ENCODE results near the gene SMCO2. TPM values are rescaled to one million over a fixed set of nuclear protein-coding genes. Genes with fewer than 3 reads are reported as not detected.

Gene SMCO2
- total and polyA plus RNA-seq, 2 of the 4 experiments (the other 2 are of a cell fraction), result 0.19 TPM; not detected in 1

- no peak for TF ChIP-seq CTCF (conservative IDR thresholded peaks at IDR 0.05; ENCODE audit: low read depth, low read length)
- TF ChIP-seq SMC3 (IDR thresholded peaks at IDR 0.05; ENCODE audit: low read depth, low read length), result no peak
- TF ChIP-seq USF2 (IDR thresholded peaks at IDR 0.05; ENCODE audit: low read depth, low read length), result no peak
- no peak for TF ChIP-seq RCOR1 (IDR thresholded peaks at IDR 0.05; ENCODE audit: insufficient replicate concordance, low read length)
- no peak for TF ChIP-seq MAFK (IDR thresholded peaks at IDR 0.05; ENCODE audit: low read depth, low read length)
- TF ChIP-seq POLR2A (IDR thresholded peaks at IDR 0.05; ENCODE audit: low read depth, low read length), result no peak
- TF ChIP-seq NFE2L2 (IDR thresholded peaks at IDR 0.05; ENCODE audit: low read depth, low read length), result no peak
- TF ChIP-seq CHD1 (IDR thresholded peaks at IDR 0.05; ENCODE audit: low read depth, low read length), result no peak
- no peak for TF ChIP-seq ELK1 (IDR thresholded peaks at IDR 0.05; ENCODE audit: borderline replicate concordance, low read depth, low read length)
- TF ChIP-seq RFX5 (IDR thresholded peaks at IDR 0.05; ENCODE audit: low read depth, low read length), result no peak
- no peak for TF ChIP-seq CEBPB (IDR thresholded peaks at IDR 0.05; ENCODE audit: low read depth, low read length)
- TF ChIP-seq RAD21 (IDR thresholded peaks at IDR 0.05; ENCODE audit: low read length), result no peak
- no peak for TF ChIP-seq MXI1 (IDR thresholded peaks at IDR 0.05; ENCODE audit: borderline replicate concordance, low read depth, low read length)
- TF ChIP-seq MAZ (IDR thresholded peaks at IDR 0.05; ENCODE audit: borderline replicate concordance, low read depth, low read length), result no peak
- in situ Hi-C loops (cut with MboI; ENCODE audit: low sequenced_read_pairs) (no loop called here), intact Hi-C loops (cut with micrococcal nuclease) (no loop called here), dilution Hi-C loops (cut with HindIII; ENCODE audit: low sequenced_read_pairs, unreplicated experiment) (no loop called here)
- ChIA-PET POLR2A (ENCODE audit: unreplicated experiment) (no interaction called here), CTCF (no interaction called here)
- Histone ChIP-seq H2BK5ac (ENCODE audit: low read depth, low read length, poor library complexity, severe bottlenecking) (no peak overlapping the region), H2AK9ac (replicated peaks; ENCODE audit: low read depth, low read length, poor library complexity) (no peak overlapping the region), H3K9me1 (ENCODE audit: insufficient read depth, low read length) (no peaks in the 10 kb centered on the region), H3K14ac (replicated peaks; ENCODE audit: low read depth, low read length) (no peak overlapping the region), H4K5ac (ENCODE audit: low read depth, low read length) (no peak overlapping the region), H2BK20ac (ENCODE audit: low read depth, low read length) (no peak overlapping the region), H3K4me3 (ENCODE audit: insufficient read depth, low read depth, low read length) (no peak overlapping the region), H3K9ac (ENCODE audit: low read depth, low read length) (no peak overlapping the region), H4K91ac (ENCODE audit: insufficient read depth, low read depth, low read length) (no peak overlapping the region), H3K4ac (ENCODE audit: low read depth, low read length) (no peak overlapping the region), H3K27me3 (ENCODE audit: control insufficient read depth, insufficient read depth, low read length) (no peaks in the 10 kb centered on the region), H4K8ac (ENCODE audit: low read depth in 2 of 2, low read length in 2 of 2) (no peak overlapping the region), H2BK15ac (ENCODE audit: low read depth, low read length) (no peak overlapping the region), H2AFZ (replicated peaks; ENCODE audit: low read length, poor library complexity) (no peak overlapping the region), H2BK120ac (ENCODE audit: low read depth, low read length) (no peak overlapping the region), H3K9me3 (ENCODE audit: control insufficient read depth, insufficient read depth, low read length) (no peaks in the 10 kb centered on the region), H2AK5ac (ENCODE audit: low read depth, low read length) (no peak overlapping the region), H3K79me1 (ENCODE audit: low read depth in 1 of 2, low read length in 2 of 2) (no peaks in the 10 kb centered on the region), H3K23ac (ENCODE audit: low read depth, low read length) (no peak overlapping the region), H4K20me1 (ENCODE audit: insufficient read depth, low read length) (no peaks in the 10 kb centered on the region), H3K27ac (ENCODE audit: insufficient read depth, low read length) (no peak overlapping the region), H3K18ac (ENCODE audit: low read depth, low read length) (no peak overlapping the region), H3K4me2 (ENCODE audit: low read depth, low read length) (no peak overlapping the region), H3K36me3 (ENCODE audit: control insufficient read depth, insufficient read depth, low read length) (peaks cover 2% of the 10 kb centered on the region; the same call in 1 of the 2 replicates), H3K4me1 (ENCODE audit: control insufficient read depth, insufficient read depth, low read length) (no peaks in the 10 kb centered on the region), H3K56ac (ENCODE audit: extremely low read depth, insufficient read depth, low read length) (no peak overlapping the region)
- WGBS, 2 experiments (ENCODE audit: extremely low coverage in 2 of 2, insufficient read length in 1 of 2), result 67% methylated on average over 1 of the region's 2 CpGs; no CpG with 5 or more reads in 1 of the 2 experiments
- DNase-seq, result no peak
- no peak for ATAC-seq (ENCODE audit: low read depth)
- BruUV-seq (replicated peaks), result no TSS peak
These were observed 23.8 kb upstream of the SMCO2 start for GRCh38 chr12:27422697-27423096.
